SJSA1 (cell line): ENCODE results near the gene CISTR. TPM values are rescaled to one million over a fixed set of nuclear protein-coding genes. Genes with fewer than 3 reads are reported as not detected.
"Not testable (repeated sequence)": the region's sequence is repeated elsewhere in the genome, so short reads cannot be mapped to it uniquely, and the experiment has no call there.

ENCODE experiments used
- DNase-seq, 2 experiments: peaks; one replicate each; pipeline ENCODE4 v3.0.0-alpha.2; 2015 to 2020; ENCODE audit warnings: low spot score in 2 of 2, low read depth in 1 of 2
- H3K27ac ChIP-seq: fragments of 250-450 bp; sonication (Bioruptor Pico); 2 replicates; pipeline ENCODE4 v1.5.1; 2020; ENCODE audit warnings: mild to moderate bottlenecking, moderate library complexity
- H3K27me3 ChIP-seq: fragments of 250-450 bp; sonication (Bioruptor Pico); replicated peaks from 2 replicates; pipeline ENCODE4 v1.5.1; 2020; ENCODE audit warnings: mild to moderate bottlenecking, moderate library complexity
- H3K36me3 ChIP-seq: fragments of 250-450 bp; sonication (Bioruptor Pico); 2 replicates; pipeline ENCODE4 v1.5.1; 2020; ENCODE audit warnings: mild to moderate bottlenecking
- H3K4me1 ChIP-seq: fragments of 250-450 bp; sonication (Bioruptor Pico); replicated peaks from 2 replicates; pipeline ENCODE4 v1.6.1; 2021; ENCODE audit warnings: mild to moderate bottlenecking
- H3K4me3 ChIP-seq: fragments of 250-450 bp; sonication (Bioruptor Pico); 2 replicates; pipeline ENCODE4 v1.5.1; 2020; ENCODE audit warnings: mild to moderate bottlenecking
- H3K9me3 ChIP-seq: fragments of 250-450 bp; sonication (Bioruptor Pico); replicated peaks from 2 replicates; pipeline ENCODE4 v1.5.1; 2020; ENCODE audit warnings: mild to moderate bottlenecking
- total RNA-seq: library from RNA; depleted of rRNA; stranded (reverse); fragments of >200 nt; shearing (Covaris generic); gene quantifications from 2 replicates; pipeline ENCODE4 v1.2.3, GENCODE V29; 2014; rRNA removed

CISTR gene
- total RNA-seq = not detected in 2 replicates

GRCh38 chr12:53751336-53752191 lies at the start of gene CISTR:
TSS of gene CISTR (minus strand) at chr12:53751979.
- peaks cover 35% of the 10 kb centered on the region for H3K27me3 ChIP-seq

GRCh38 chr12:53798575-53798974 lies 46.8 kb upstream of the CISTR start:
- no peak for DNase-seq
- H3K4me3 ChIP-seq = no peak overlapping the region
- no peaks in the 10 kb centered on the region; the same call in 1 of the 2 replicates for H3K27me3 ChIP-seq
- H3K9me3 ChIP-seq = no peaks in the 10 kb centered on the region
- no peak overlapping the region for H3K27ac ChIP-seq
- peaks cover 32% of the 10 kb centered on the region for H3K4me1 ChIP-seq
- H3K36me3 ChIP-seq = no peaks in the 10 kb centered on the region

More at GRCh38 chr12:53751336-53752191, at the start of gene CISTR:
- H3K9me3 ChIP-seq = no peaks in the 10 kb centered on the region
- peaks cover 32% of the 10 kb centered on the region for H3K4me1 ChIP-seq
- DNase-seq = no peak
- no peaks in the 10 kb centered on the region for H3K36me3 ChIP-seq
- H3K27ac ChIP-seq = no peak within 1 kb of the TSS
- H3K4me3 ChIP-seq = peak within 1 kb of the TSS; percentile 23

DNA sequence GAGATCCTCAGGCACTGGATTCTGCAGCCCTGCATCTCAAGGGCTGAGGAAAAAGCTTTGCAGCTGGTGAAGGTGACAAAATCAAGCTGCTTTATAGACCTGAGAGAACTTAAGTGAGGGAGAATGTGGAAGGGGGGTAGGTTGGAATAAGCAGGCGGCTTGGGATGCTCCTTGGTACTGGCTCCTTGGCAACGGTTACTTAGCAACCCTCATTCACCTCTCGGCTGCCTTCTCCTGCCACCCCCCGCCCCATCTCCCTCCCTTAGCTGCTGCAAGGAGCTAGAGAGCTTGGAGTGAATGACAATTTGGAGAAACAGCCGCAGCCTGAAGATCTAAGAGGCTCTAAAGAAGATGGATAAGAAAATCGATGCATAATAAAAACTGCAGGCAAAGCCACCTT lies 44.1 kb upstream of the CISTR start:
- H3K4me3 ChIP-seq = no peak overlapping the region
- H3K4me1 ChIP-seq = peaks cover 30% of the 10 kb centered on the region
- no peaks in the 10 kb centered on the region; the same call in 1 of the 2 replicates for H3K27me3 ChIP-seq
- no peaks in the 10 kb centered on the region for H3K9me3 ChIP-seq
- no peaks in the 10 kb centered on the region for H3K36me3 ChIP-seq
- DNase-seq = no peak
- no peak overlapping the region for H3K27ac ChIP-seq

DNA sequence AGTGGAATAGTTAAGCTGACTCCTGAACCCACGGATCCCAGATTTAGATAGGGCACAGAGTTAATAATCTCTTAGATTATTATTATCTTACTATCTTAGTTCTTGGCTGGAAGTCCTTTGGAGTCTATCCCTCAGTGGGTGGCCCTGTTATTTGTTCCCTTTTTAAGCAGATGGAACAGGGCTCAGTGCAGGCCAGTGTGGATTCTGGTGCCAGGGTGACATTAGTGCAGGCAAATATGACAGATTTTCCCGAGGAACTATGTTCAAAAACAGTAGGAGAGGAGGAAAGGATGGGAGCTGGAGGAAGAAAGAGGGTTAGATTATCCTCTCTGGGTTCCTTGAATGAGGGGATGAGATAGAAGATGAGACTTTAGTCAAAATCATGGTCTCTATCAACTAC lies 41.4 kb upstream of the CISTR start:
- DNase-seq = no peak
- Histone ChIP-seq H3K9me3 (no peaks in the 10 kb centered on the region), H3K27ac (no peak overlapping the region), H3K4me3 (no peak overlapping the region), H3K36me3 (no peaks in the 10 kb centered on the region), H3K4me1 (peaks cover 13% of the 10 kb centered on the region), H3K27me3 (no peaks in the 10 kb centered on the region; the same call in 1 of the 2 replicates)

- no peaks in the 10 kb centered on the region; the same call in 1 of the 2 replicates for H3K27me3 ChIP-seq
- H3K4me3 ChIP-seq = no peak overlapping the region
- H3K27ac ChIP-seq = no peak overlapping the region
- H3K36me3 ChIP-seq = no peaks in the 10 kb centered on the region
- peaks cover under 1% of the 10 kb centered on the region for H3K4me1 ChIP-seq
- DNase-seq = peak; percentile 23 to 56
- H3K9me3 ChIP-seq = no peaks in the 10 kb centered on the region
These were observed 40.1 kb upstream of the CISTR start for GRCh38 chr12:53791735-53792326.

- no peaks in the 10 kb centered on the region for H3K4me1 ChIP-seq
- H3K9me3 ChIP-seq = no peaks in the 10 kb centered on the region
- no peak overlapping the region for H3K27ac ChIP-seq
- no peak for DNase-seq
- no peaks in the 10 kb centered on the region for H3K27me3 ChIP-seq
- H3K36me3 ChIP-seq = no peaks in the 10 kb centered on the region
- no peak overlapping the region for H3K4me3 ChIP-seq
These were observed 37.8 kb upstream of the CISTR start for GRCh38 chr12:53789570-53789969.

DNA sequence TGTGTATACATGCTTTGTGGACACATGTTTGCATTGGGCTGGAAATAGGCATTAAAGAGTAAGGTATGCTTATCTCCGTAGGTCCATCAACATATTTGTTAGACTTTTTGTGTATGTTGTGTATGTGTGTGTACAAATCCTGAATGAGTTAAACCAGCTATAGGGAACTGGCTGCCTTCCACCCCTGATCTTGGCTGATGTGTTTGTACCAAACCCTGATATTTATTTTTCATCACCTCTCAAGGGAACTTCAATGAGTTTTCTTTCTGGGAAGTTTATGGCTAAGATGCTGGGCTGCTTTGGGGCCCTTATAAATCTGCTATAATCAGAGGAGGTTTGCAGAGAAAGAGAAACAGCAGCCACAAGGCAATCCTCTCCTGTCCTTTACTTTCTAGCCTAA lies 37.1 kb upstream of the CISTR start:
- Histone ChIP-seq H3K4me1 (no peaks in the 10 kb centered on the region), H3K27me3 (no peaks in the 10 kb centered on the region), H3K27ac (no peak overlapping the region), H3K9me3 (no peaks in the 10 kb centered on the region), H3K4me3 (no peak overlapping the region), H3K36me3 (no peaks in the 10 kb centered on the region)
- DNase-seq = no peak

DNA sequence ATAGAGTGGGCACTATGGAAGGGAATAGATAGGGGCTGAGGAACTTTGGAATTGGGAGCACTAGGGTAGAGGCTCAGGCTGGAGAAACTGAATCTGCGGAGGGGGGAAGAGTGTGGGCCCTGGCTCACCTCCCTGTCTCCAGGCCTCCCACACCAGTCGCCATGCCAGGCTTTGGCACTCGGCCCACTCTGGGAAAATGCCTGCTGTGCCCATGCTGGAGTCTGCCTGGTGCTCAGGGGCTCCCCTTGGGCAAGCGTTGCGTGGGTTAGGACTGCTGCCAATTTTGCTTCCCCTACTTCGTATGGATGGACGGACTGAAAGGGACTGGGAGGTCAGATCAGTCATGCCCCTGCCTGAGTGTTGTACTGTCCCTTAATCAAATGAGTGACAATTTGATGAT lies 34.6 kb upstream of the CISTR start:
- no peaks in the 10 kb centered on the region for H3K27me3 ChIP-seq

DNA sequence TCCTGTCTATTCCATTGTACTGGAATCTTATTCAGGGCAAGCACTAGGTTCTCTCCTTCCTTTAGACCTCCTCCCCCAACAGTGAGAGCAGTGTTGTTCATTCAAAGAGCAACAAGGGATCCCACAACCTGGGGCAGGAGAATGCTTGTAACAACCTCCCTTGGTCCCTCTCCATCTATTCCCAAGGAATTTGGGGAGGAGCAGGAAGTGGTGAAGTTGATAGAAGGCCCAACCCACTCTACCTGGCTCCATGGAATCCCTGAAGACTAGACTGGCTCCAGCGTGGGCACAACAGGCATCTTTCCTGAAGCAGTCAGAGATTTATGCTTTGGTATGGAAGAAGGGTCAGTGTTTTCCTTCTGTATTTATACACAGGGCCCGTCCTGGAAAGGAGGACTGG lies 33.4 kb upstream of the CISTR start:
- Histone ChIP-seq H3K36me3 (no peaks in the 10 kb centered on the region), H3K4me3 (no peak overlapping the region), H3K9me3 (0 out of 2 replicates have a peak, but pooled peaks cover 2% of the 10 kb centered on the region), H3K27me3 (no peaks in the 10 kb centered on the region), H3K4me1 (no peaks in the 10 kb centered on the region), H3K27ac (no peak overlapping the region)
- DNase-seq = no peak

More for the DNA sequence above, 34.6 kb upstream of the CISTR start:
- no peak for DNase-seq
- Histone ChIP-seq H3K4me1 (no peaks in the 10 kb centered on the region), H3K4me3 (no peak overlapping the region), H3K27ac (no peak overlapping the region), H3K36me3 (no peaks in the 10 kb centered on the region), H3K9me3 (0 out of 2 replicates have a peak, but pooled peaks cover 2% of the 10 kb centered on the region)

GRCh38 chr12:53782093-53782703 lies 30.4 kb upstream of the CISTR start:
- H3K4me1 ChIP-seq = peaks cover 4% of the 10 kb centered on the region
- no peak overlapping the region for H3K27ac ChIP-seq
- H3K4me3 ChIP-seq = no peak overlapping the region
- DNase-seq = no peak
- no peaks in the 10 kb centered on the region for H3K36me3 ChIP-seq
- H3K9me3 ChIP-seq = 0 out of 2 replicates have a peak, but pooled peaks cover 2% of the 10 kb centered on the region
- no peaks in the 10 kb centered on the region for H3K27me3 ChIP-seq

- Histone ChIP-seq H3K4me1 (peaks cover 11% of the 10 kb centered on the region), H3K4me3 (no peak overlapping the region), H3K27ac (no peak overlapping the region), H3K27me3 (no peaks in the 10 kb centered on the region), H3K9me3 (0 out of 2 replicates have a peak, but pooled peaks cover 2% of the 10 kb centered on the region), H3K36me3 (no peaks in the 10 kb centered on the region)
- no peak for DNase-seq
These were observed 29.5 kb upstream of the CISTR start for GRCh38 chr12:53781228-53781801.

- no peak overlapping the region for H3K4me3 ChIP-seq
These were observed 28.5 kb upstream of the CISTR start for GRCh38 chr12:53780323-53780722.

GRCh38 chr12:53779679-53780078 lies 27.9 kb upstream of the CISTR start:
- H3K4me1 ChIP-seq = peaks cover 11% of the 10 kb centered on the region
- H3K27me3 ChIP-seq, H3K36me3 ChIP-seq, H3K27ac ChIP-seq, H3K4me3 ChIP-seq, H3K9me3 ChIP-seq, DNase-seq: not testable (repeated sequence)

More at GRCh38 chr12:53780323-53780722, 28.5 kb upstream of the CISTR start:
- 0 out of 2 replicates have a peak, but pooled peaks cover 2% of the 10 kb centered on the region for H3K9me3 ChIP-seq
- H3K36me3 ChIP-seq = no peaks in the 10 kb centered on the region
- no peak for DNase-seq
- no peaks in the 10 kb centered on the region for H3K27me3 ChIP-seq
- H3K4me1 ChIP-seq = peaks cover 11% of the 10 kb centered on the region
- H3K27ac ChIP-seq = no peak overlapping the region
